ENCODE measurements around the gene GRIK1.

DNA sequence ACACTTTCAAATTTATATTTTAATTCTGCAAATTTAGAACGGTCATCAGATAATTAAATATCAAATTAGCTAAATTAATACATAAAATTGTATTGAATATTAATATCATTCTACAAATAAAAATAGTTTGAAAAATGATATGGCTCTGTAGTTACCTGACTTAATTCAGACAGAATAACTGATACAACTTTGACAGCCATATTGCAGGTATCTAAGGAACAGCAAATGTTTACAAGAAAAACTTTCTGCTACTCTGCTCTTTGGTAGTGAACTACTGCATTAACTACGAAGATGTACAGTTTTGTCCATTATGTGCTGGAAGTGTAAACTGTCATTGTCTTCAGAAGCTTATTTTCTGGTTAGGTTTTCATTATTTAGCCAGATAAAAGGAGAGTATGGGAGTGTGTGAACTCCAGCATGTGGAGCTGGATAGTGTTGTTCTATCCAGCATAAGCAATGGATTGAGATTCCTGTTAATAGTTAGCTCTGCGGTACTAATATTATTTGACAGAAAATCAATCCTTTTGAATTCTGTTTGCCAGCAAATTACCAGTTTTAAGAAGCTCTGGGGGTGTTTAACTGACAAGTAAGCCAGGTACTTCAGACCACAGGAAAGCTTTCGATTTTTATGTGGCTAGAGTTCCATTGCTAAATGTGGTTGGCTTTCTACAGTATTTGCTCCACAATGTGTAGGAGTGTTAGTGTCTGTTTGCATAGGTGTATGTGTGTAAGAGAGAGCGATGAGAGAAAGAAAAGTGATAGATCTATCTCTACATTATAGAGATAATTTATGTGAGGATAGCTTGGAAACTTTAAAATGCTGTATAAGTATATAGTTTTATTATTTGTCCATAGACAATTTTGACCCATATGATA lies 247.9 kb downstream of the GRIK1 start:
- TF ChIP-seq CTCF (IDR thresholded peaks at IDR 0.05) (no peak), EP300 (IDR thresholded peaks at IDR 0.05; ENCODE audit: low read depth) (no peak), POLR2A (IDR thresholded peaks at IDR 0.05) (no peak), POLR2AphosphoS5 (IDR thresholded peaks at IDR 0.05) (no peak)
